Effector CD4-positive, alpha-beta T cell (primary cell): ENCODE results near the gene RBM47.
"Not testable (repeated sequence)": the region's sequence is repeated elsewhere in the genome, so short reads cannot be mapped to it uniquely, and the experiment has no call there.

Source experiments
- DNase-seq: peaks from one replicate; pipeline ENCODE4 v3.0.0-alpha.2; 2020

Gene RBM47

DNA sequence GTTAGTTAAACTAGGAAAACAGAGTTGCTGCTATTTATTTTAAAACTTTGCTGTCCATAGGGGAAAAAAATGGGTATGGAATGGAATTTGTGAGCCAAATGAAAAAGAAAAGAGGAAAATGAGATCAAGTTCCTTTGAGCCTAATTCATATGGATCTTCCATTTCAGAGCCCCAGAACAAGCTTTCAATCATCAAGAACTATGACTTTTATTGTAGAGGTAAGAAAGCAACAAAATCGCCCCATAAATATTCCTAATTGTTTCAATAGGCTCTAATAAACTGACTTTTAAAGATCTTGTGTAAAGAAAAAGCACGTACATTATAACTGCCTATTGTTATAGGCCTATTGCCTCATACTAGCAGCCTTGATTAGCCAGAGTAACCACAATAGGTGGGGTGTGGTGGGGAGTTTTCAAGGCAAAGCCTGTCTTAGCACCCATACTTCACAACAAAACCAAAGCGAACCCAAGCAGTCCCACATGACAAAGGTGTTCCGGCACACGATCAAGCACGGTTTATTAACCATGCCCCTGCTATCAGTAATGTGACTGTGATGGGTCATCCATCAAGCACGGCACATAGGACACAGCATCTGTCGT, 44.4 kb downstream of the RBM47 start:
- DNase-seq = no peak

DNA sequence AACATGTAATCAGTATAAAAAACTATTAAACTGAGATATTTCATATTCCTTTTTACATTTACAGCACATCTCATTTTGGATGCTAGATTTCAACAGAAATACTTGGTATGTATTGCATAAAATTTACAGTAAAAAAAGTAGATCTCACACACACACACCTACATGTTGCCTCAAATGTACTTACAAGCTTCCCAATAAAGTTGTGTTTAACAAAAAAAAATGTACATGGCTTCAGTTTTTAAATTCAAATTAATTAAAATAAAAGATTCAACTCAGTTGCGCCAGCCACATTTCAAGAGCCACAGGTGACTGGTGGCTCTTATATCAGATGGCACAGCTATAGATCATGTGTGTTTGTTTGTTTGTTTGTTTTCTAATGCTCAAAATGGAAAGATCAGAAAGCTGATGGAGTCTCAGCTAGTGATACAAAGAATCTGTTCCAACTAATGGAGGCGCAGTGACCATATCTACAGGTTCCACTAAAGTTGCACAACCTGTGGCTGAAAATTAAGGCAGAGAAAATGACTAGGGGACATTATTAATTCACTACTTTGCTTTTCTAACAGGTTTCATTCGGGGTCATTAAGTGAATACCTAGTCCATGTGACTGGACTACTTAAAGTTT, 45.0 kb downstream of the RBM47 start:
- no peak for DNase-seq

DNA sequence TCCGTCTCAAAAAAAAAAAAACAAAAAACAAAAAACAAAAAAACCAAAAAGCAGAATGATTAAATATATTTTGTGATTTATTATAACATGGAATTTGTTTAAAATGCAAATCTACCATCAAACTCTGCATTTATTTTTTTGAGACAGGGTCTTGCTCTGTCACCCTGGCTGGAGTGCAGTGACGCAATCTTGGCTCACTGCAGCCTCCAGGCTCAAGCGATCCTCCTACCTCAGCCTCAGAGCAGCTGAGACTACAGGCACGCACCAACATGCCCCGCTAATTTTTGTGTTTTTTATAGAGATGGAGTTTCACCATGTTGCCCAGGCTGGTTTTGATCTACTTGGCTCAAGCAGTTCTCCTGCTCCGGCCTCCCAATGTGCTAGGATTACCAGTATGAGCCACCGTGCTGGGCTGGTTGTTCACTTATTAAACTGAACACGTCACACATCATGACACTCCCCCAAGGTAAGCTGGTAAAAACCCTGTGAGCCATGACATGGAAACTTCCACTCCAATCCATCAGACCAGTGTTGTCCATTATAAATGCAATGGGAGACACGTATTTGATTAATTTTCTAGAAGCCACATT, 45.7 kb downstream of the RBM47 start:
- DNase-seq = no peak

DNA sequence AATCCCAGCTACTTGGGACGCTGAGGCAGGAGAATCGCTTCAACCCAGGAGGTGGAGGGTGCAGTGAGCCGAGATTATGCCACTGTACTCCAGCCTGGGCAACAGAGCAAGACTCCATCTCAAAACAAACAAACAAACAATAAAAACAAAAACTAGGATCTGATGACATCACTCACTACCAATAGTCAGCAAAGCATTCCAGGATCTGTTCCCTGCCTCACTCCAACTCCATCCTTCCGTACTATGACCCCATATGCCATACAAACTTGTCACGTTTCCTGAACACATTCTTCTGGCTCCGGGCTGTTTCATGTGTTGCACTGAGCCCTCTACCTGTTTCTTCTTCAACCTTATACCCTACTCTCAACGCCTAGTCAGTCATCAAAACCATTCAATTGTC, 47.3 kb downstream of the RBM47 start:
- DNase-seq = no peak

DNA sequence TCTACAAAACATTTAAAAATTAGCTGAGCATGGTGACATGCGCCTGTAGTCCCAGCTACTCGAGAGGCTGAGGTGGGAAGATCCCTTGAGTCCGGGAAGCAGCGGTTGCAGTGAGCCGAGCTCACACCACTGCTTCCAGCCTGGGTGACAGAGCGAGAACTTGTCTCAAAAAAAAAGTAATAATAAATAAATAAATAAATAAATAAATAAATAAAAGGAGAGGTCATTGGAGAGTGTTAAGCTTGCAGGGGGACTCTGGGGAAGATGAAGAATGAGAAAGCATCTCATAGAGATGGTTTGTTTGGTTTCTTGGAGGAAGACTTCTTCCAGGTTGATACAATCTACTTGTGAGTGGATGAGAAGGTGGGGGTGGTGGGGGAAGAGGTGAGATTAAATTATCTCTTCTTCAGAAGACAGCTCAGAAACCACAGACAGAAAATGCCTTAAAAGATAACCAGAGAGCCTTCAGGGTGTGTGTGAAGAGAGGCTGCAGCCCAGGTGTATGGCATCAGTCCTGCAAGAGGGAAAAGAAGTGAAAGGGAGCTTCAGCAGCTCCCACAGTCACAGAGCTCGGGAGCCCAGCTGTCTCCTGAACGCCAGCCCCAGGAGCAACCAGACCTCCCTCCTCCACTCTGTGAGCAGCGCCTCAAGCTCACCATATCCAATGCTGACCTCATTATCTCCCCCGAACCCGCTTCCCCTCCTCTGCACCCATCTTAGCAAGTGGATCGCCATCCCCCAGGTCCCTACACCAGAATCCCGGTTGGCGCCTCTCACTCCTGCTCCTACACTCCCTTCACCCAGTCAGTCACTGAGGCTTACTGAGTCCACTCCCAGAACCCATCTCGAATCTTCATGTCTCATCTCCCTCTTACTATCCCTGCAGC, 48.2 kb downstream of the RBM47 start:
- DNase-seq = no peak

DNA sequence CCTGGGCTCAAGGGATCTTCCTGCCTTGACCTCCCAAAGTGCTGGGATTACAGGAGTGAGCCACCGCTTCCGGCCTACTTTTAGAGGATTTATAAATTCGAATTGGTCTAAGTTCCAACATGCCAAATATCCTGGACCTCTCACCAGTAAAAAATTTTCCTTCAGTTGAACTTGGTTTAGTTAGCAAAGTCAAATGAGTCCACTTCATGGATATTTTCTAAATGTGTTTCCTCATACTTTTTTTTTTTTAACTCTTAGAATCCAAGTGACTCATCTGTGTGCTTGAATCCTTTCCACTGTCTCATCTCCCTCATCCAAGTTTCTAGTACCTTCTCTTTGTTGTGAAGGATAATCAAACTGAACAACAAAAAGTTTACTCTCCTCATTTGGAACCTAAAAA, 49.7 kb downstream of the RBM47 start:
- DNase-seq = no peak

DNA sequence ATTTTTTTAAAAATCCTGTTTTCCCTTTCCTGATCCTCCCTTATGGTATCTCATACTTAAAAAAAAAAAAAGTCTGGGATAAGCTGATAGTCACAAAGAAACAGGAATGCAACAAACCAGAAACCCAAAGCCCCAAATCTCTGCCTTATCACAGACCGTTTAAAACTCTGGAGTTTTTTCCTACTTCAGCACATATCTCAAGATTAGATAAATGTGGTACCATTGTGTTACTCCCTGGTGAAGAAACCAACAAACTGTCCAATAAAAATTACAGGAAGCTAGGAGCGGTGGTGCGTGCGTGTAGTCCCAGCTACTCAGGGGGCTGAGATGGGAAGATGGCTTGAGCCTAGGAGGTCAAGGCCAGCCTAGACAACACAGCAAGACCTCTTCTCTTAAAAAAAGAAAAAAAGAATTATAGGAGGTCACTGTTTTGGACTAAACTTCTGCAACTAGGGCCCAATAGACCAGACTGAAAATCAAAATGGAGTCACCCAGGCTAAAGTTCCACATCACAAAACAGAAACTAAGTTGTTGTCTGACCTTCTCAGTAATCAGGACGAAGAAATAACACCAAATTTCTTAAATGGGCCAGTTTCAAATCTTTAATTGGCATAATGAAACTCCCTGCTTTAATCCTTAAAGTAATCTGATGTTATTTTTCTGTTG, 51.9 kb downstream of the RBM47 start:
- DNase-seq = no peak

DNA sequence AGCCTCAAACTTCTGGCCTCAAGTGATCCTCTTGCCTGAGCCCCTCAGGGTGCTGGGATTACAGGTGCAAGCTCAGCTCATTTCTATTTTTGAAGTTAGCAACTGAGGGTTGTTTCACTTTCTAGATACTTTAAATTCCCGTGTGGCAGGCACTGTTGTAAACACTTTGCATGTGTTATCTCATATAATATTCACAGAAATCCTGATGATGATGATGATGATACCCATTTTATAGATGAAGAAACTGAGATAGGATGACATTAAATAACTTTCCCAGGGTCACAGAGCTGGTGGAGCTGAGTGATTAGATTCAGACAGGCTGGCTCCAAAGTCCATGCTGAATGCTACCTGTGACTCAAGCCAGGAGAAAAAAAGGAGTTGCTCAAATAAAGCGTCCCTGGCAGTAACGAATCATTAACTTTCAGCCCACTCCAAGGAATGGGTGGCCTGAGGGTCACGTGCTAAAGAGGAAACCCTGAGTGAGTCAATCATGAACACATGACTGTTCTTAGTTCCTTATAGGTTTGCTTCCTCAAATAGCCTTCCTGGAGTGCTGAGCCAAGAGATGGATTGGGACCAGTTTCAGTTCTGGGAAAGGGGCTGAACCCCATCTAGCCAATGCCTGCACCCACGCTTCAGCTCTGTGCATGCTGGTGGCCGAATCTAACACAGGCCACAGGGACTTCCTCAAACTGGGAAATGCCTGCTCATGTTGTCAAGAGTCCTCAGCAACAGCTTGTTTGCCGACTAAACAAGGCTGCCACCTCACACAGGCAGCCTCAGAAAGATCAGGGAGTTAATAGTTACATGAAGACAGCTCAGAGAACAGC, 52.8 kb downstream of the RBM47 start:
- no peak for DNase-seq

DNA sequence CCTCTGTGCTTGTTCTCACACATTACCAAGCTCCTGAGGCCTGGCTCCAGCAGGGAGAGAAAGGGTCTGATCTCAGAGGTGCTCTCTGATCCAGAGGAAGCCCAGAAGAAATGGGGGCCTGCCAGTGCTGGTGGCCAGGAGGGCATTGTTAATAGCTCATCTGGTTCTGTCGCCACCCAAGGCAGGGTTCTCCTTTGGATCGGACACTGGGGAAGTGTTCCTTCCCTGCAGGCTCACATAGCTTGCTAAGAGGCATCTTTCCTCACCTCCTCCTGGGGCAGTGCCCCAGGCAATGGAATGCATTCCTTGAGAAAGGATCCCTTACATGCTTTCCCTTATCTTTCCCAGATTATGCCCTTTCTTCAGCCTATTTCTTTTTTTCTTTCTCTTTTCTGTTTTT, 53.8 kb downstream of the RBM47 start:
- DNase-seq = no peak

DNA sequence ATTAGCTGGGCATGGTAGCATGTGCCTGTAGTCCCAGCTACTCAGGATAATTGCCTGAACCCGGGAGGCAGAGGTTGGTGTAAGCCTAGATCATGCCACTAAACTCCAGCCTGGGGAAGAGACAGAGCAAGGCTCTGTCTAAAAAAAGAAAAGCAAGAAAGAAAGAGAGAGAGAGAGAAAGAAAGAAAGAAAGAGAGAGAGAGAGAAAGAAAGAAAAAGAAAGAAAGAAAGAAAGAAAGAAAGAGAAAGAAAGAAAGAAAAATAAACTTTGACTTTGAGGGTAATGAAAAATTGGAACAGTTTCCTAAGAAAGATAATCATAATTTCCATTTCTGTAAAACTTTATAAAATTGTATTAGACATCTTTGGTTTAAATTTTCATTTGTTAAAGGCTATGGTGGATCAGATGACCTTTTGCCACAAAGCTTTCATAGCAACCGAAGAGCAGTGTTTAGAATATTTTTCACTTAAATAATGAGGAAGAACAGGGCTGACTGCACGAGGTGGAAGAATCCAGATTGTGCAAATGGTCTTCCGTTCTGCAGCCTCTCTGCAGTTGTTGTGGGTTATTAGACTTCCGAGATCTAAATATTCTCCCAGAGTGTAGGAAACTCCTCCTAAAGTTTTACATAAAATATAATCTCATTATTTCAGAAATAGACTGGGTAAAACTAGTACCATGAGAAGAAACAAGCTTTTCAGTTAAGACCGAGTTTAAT, 55.9 kb downstream of the RBM47 start:
- DNase-seq = no peak

DNA sequence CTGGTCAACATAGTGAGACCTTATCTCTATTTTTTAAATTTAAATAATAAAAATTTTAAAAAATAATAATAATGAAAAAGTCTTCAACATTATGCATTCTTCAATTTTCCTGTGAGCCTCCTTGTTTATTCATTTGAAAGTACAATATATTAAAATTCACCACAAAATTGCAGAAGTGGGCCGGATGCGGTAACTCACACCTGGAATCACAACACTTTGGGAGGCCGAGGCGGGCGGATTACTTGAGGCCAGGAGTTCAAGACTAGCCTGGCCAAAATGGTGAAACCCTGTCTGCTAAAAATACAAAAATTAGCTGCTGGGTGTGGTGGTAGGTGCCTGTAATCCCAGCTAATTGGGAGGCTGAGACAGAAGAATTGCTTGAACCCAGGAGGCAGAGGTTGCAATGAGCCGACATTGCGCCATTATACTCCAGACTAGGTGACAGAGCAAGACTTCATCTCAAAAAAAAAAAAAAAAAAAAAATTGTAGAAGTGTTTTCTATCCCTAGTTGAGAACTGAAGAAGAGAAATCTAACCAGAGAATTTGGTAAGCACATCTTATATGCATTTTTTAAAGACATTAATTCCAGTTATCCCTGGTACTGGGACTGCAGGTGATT, 56.9 kb downstream of the RBM47 start:
- no peak for DNase-seq

DNA sequence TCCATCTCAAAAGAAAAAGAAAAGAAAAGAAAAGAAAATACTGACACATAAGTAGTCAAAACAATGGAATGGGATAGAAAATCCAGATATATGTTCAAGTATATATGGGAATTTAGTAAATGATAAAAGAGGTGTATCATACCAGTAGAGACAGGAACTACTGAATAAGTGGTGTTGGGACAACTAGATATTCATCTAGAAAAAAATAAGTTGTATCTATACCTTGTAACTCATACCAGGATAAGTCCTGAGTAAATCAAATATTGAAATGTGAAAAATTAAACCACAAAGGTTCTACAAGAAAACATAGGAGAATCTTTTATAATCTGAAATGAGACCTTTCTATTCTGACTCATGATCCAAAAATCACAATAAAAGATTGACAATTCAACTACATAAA, 58.5 kb downstream of the RBM47 start:
- no peak for DNase-seq

DNA sequence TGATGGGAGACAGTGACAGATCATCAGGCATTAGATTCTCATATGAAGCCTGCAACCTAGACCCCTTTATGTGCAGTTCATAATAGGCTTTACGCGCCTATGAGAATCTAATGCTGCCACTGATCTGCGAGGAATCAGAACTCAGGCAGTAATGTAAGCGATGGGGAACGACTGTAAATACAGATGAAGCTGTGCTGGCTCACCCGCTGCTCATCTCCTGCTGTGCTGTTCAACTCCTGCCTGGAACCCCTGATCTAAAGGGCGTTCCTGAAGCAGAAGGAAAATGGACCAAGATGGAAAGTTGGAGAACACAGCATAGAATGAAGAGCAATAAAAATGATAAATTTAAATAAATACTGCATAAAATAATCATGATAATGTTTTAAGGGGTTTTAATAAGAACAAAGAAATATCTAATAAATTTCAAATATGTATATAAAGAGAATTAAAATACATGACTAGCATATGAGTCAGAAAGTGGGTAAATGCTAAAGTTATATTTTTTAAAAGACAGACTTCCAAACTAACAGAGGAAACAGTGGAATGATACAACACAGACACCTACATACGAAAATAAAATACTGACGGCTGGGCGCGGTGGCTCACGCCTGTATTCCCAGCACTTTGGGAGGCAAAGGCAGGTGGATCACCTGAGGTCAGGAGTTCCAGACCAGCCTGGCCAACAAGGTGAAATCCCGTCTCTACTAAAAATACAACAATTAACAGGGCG, 59.2 kb downstream of the RBM47 start:
- no peak for DNase-seq

DNA sequence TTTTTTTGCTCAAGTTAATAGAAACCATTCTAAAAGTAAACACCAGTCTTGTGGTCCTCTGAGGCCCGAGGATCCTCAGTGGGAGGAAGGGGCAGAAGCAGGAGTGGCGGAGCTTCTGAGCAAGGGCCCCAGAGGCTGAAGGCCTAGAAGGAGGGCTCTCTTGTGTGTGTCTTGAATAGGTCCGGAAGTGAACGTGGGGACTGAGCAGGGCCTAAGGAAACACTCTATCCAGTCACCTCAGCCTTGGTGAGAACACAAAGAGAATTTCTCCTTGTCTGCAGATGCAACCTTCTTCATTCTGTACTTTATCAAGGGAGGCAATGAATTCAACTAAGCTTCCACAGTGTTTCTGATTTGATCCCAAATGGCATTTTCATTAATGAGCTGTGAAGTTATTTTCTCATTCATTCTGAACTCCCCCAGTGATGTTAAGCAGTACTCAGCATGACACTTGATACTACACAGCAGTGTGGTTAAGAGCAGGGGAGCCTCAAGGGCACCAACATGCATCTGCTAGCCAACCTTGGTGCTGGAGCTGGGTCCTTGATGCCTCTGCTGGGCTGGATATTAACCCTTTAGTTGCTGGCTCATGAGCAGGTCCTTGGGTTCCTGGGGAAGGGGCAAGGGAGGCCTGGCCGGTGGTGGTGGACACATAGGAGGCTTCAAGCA, 64.7 kb downstream of the RBM47 start:
- no peak for DNase-seq

DNA sequence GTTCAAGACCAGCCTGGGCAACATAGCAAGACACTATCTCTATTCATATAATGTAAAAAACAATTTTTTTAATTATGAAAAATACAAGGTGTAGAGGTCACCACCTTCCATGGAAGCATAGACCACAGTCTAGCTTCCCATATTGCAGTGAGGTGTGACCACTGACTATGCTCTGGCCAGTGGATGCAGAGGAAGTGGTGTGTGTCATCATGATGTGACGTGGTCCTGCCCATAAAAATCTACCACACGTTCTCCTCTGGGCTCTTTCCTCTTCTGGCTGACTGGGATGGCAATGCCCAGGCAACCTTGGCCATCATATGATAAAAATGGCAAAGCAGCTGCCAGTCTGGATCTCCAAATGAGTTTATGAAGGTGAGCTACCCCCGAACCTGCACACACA, 65.7 kb downstream of the RBM47 start:
- no peak for DNase-seq

DNA sequence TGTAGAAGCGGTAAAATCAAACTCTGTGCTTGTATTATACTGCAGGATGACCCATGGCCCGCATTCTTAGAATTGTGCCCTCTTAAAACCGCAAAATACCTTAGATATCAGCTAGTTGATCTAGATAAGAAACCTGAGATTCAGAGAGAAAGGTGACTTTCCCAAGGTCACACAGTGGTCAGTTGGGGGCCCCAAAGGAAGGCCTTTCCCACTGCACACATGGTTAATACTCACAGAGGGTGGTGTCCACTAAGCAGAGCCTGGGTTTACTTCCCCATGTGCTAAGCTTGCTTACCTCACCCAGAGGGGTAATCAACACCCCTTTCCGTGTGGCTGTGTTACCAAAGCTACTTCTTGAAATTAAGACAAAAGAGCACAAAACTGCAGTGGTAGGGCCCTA, 66.3 kb downstream of the RBM47 start:
- no peak for DNase-seq

DNA sequence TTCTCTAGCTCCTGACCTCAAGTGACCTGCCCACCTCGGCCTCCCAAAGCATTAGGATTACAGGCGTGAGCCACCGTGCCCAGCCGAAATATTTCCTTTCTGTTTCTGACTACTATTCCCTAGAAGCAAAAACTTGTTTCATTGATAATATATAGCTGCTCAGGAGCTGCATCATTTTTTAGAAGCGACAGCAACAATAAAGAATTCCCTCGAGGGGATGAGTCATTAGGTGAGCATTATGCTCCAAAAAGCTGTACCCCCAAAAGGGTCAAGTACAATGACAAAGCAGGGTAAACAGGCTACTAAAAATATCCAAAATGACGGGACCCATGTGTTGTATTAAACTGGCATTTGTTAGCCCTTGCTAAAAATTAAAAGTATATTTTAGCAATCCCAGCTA, 67.0 kb downstream of the RBM47 start:
- DNase-seq = no peak

DNA sequence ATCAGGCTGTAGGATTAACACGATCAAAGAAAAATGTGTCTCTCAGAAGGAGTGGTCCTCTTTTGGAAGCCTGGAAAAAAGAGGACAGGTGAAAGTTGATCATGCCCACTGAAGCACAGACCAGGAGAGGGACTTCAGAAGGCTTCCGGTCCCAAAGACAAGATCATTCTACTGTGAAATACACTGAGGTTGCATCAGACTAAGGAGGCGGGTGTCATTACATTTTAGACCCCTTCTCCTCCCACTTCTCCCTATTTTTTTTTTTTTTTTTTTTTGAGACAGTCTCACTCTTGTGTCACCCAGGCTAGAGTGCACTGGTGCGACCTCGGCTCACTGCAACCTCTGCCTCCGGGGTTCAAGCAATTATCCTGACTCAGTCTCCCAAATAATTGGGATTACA, 67.5 kb downstream of the RBM47 start:
- no peak for DNase-seq

DNA sequence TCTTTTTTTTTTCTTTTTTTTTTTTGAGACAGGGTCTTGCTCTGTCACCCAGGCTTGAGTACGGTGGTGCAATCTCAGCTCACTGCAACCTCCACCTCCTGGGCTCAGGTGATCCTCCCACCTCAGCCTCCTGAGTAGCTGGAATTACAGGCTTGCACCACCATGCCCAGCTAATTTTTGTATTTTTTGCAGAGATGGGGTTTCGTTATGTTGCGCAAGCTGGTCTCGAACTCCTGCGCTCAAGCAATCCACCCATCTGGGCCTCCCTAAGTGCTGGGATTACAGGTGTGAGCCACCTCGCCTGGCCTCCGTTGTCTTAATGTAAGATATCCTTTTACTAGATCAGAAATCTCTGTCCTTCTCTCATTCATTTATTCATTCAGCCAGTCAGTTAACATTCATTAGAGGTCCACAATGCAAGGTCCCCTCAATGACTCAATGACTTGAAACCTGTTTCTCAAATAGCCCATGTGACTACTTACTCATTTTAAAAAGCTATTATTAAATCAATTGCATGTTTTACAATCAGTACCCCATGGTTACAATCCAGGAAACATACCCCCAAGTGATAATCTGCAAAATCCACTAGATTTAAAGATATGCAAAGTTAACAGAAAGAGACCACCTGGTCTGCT, 68.0 kb downstream of the RBM47 start:
- DNase-seq = not testable (repeated sequence)
